Duodenal mucosa (tissue), 2 donors: ENCODE measurements around the gene DENND1A.

Experiments used
- H3K27ac ChIP-seq: one replicate; pipeline ENCODE4 v1.7.0; 2013; ENCODE audit warnings: low read depth, low read length
- H3K27me3 ChIP-seq, 2 donors: one replicate each; pipeline ENCODE4 v1.7.0; 2013; ENCODE audit warnings: low read length in 2 of 2, control low read depth in 1 of 2; ENCODE audit not compliant: insufficient read depth in 2 of 2, control insufficient read depth in 1 of 2
- H3K36me3 ChIP-seq, 2 donors: one replicate each; pipeline ENCODE4 v1.7.0; 2013; ENCODE audit warnings: low read length in 2 of 2, control low read depth in 1 of 2; ENCODE audit not compliant: insufficient read depth in 2 of 2, control insufficient read depth in 1 of 2
- H3K4me1 ChIP-seq, 2 donors: one replicate each; pipeline ENCODE4 v1.7.0; 2013; ENCODE audit warnings: low read length in 2 of 2, control low read depth in 1 of 2; ENCODE audit not compliant: insufficient read depth in 2 of 2, control insufficient read depth in 1 of 2
- H3K4me3 ChIP-seq, 2 donors: one replicate each; pipeline ENCODE4 v1.7.0; 2013; ENCODE audit warnings: low read length in 2 of 2, low read depth in 1 of 2
- H3K9ac ChIP-seq, 2 donors: one replicate each; pipeline ENCODE4 v1.7.0; 2013; ENCODE audit warnings: low read length in 2 of 2, low read depth in 1 of 2
- H3K9me3 ChIP-seq, 2 donors: one replicate each; pipeline ENCODE4 v1.7.0; 2013; ENCODE audit warnings: low read length in 2 of 2, control low read depth in 1 of 2; ENCODE audit not compliant: control insufficient read depth in 1 of 2

DENND1A gene

DNA sequence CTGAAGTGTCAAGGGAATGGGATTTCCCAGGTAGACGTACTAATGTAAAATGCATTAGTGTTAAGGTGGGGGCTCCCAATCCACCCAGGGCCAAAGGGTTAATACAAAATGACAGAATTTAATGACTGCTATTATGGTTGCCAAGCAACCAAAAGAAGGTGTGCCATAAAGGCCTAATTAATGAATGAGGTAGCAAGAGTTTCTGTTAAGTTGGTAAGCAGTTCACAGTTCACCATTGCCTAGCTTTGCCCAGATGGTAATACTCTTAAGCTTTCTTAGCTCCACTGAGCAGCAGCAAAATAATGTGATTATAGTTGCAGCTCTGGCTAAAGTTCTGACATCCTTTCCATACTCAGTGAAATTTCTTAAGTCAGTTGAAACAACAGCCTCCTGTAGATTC is 211.7 kb downstream of the DENND1A start:
- no peak overlapping the region for H3K4me3 ChIP-seq
- H3K4me1 ChIP-seq: no peaks in the 10 kb centered on the region
- peaks cover 0 to 4% of the 10 kb centered on the region in 2 donors for H3K36me3 ChIP-seq
- no peaks in the 10 kb centered on the region for H3K27me3 ChIP-seq
- no peak overlapping the region for H3K27ac ChIP-seq
- H3K9me3 ChIP-seq: peaks cover 4 to 7% of the 10 kb centered on the region in 2 donors
- no peak overlapping the region for H3K9ac ChIP-seq

- H3K36me3 ChIP-seq: peaks cover 0 to 4% of the 10 kb centered on the region in 2 donors
These were observed 212.2 kb downstream of the DENND1A start for GRCh38 chr9:123717581-123718175.

DNA sequence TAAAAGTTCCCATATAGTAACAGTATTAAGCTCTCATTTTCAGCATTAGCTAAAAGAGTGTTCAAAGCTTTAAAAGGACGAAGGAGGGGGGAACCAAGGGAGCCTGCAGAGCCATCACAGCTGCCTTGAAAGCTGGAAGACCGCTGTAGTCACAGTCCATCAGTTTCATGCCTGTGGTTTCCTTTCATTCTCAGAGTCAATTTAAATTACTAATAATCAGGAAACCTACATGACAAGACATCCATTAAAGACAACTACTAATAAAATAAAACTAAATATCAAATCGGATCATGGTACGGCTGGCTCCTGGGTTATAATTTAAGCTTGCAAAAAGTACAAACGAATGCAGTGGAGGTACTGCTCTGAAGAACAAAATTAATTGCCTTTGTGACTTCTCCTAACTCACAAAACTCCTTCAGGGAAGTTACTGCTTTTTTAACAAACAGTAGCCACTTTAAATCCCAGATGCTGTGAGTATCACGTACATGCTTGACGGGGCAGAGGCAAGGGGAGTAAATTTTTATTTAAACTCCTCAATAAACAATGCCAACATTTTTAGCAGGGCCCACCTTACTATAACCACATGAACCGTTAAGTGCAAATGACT is 213.5 kb downstream of the DENND1A start:
- H3K9me3 ChIP-seq: no peaks in the 10 kb centered on the region
- H3K9ac ChIP-seq: no peak overlapping the region
- peaks cover 0 to 4% of the 10 kb centered on the region in 2 donors for H3K36me3 ChIP-seq
- no peaks in the 10 kb centered on the region for H3K27me3 ChIP-seq
- no peak overlapping the region for H3K27ac ChIP-seq
- no peaks in the 10 kb centered on the region for H3K4me1 ChIP-seq
- H3K4me3 ChIP-seq: no peak overlapping the region

More at GRCh38 chr9:123717581-123718175, 212.2 kb downstream of the DENND1A start:
- H3K27me3 ChIP-seq: no peaks in the 10 kb centered on the region
- H3K9me3 ChIP-seq: peaks cover 4 to 6% of the 10 kb centered on the region in 2 donors
- no peak overlapping the region for H3K9ac ChIP-seq
- no peak overlapping the region for H3K27ac ChIP-seq
- no peak overlapping the region for H3K4me3 ChIP-seq
- no peaks in the 10 kb centered on the region for H3K4me1 ChIP-seq

- H3K9me3 ChIP-seq: no peaks in the 10 kb centered on the region
- H3K4me1 ChIP-seq: no peaks in the 10 kb centered on the region
- no peak overlapping the region for H3K9ac ChIP-seq
- H3K4me3 ChIP-seq: no peak overlapping the region
- H3K27me3 ChIP-seq: no peaks in the 10 kb centered on the region
- H3K27ac ChIP-seq: no peak overlapping the region
- no peaks in the 10 kb centered on the region for H3K36me3 ChIP-seq
These were observed 214.7 kb downstream of the DENND1A start for GRCh38 chr9:123715258-123715657.

GRCh38 chr9:123713282-123713681 is 216.6 kb downstream of the DENND1A start:
- H3K27ac ChIP-seq: no peak overlapping the region
- H3K9me3 ChIP-seq: no peaks in the 10 kb centered on the region
- H3K27me3 ChIP-seq: no peaks in the 10 kb centered on the region
- no peaks in the 10 kb centered on the region for H3K36me3 ChIP-seq
- H3K4me3 ChIP-seq: no peak overlapping the region
- H3K9ac ChIP-seq: no peak overlapping the region
- H3K4me1 ChIP-seq: no peaks in the 10 kb centered on the region

DNA sequence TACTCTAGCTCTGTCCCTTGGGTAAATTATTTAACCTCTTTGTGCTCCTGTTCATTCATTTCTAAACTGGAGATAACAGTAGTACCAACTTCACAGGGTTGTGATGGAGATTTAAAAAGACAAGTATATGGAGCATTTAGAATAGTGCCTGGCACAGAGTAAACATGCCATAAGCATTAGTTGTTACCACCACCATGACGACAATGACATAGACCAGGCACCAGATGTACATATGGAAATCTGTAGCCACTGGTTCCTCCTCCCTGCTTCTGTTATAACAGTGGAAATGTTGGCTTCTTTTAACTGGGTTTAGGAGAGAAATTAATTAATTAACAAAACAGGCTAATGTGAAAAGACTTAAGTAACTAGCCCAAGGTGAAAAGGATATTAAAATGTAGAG is 217.5 kb downstream of the DENND1A start:
- Histone ChIP-seq H3K27me3 (no peaks in the 10 kb centered on the region), H3K9ac (no peak overlapping the region), H3K9me3 (no peaks in the 10 kb centered on the region), H3K36me3 (no peaks in the 10 kb centered on the region), H3K4me1 (no peaks in the 10 kb centered on the region), H3K27ac (no peak overlapping the region), H3K4me3 (no peak overlapping the region)

- H3K4me1 ChIP-seq: no peaks in the 10 kb centered on the region
- H3K4me3 ChIP-seq: no peak overlapping the region
- H3K36me3 ChIP-seq: no peaks in the 10 kb centered on the region
- no peak overlapping the region for H3K27ac ChIP-seq
- no peaks in the 10 kb centered on the region for H3K9me3 ChIP-seq
- no peak overlapping the region for H3K9ac ChIP-seq
- H3K27me3 ChIP-seq: no peaks in the 10 kb centered on the region
These were observed 219.6 kb downstream of the DENND1A start for GRCh38 chr9:123710299-123710698.

DNA sequence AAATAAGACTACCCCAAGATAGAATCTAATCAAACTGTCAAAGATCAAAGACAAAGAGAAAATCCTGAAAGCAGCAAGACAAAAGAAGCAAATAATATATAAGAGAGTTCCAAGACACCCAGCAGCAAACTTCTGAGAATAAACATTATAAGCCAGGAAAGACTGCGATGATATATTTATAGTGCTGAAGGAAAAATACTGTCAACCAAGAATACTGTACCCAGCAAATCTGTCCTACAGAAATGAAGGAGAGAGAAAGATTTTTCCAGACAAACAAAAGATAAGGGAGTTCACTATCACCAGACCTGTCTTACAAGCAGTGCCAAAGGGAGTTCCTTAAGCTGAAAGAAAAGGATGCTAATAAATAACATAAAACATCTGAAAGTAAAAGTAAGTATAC is 227.4 kb downstream of the DENND1A start:
- Histone ChIP-seq H3K4me1 (peaks cover 0 to 6% of the 10 kb centered on the region in 2 donors), H3K27ac (no peak overlapping the region), H3K9me3 (peaks cover 13 to 24% of the 10 kb centered on the region in 2 donors), H3K9ac (no peak overlapping the region), H3K27me3 (no peaks in the 10 kb centered on the region), H3K4me3 (no peak overlapping the region), H3K36me3 (peaks cover 3 to 4% of the 10 kb centered on the region in 2 donors)

GRCh38 chr9:123697686-123698085 is 232.2 kb downstream of the DENND1A start:
- Histone ChIP-seq H3K4me1 (peaks cover 0 to 6% of the 10 kb centered on the region in 2 donors), H3K27ac (no peak overlapping the region), H3K9ac (no peak overlapping the region), H3K27me3 (no peaks in the 10 kb centered on the region), H3K36me3 (peaks cover 1 to 3% of the 10 kb centered on the region in 2 donors), H3K4me3 (no peak overlapping the region), H3K9me3 (peaks cover 7 to 15% of the 10 kb centered on the region in 2 donors)

DNA sequence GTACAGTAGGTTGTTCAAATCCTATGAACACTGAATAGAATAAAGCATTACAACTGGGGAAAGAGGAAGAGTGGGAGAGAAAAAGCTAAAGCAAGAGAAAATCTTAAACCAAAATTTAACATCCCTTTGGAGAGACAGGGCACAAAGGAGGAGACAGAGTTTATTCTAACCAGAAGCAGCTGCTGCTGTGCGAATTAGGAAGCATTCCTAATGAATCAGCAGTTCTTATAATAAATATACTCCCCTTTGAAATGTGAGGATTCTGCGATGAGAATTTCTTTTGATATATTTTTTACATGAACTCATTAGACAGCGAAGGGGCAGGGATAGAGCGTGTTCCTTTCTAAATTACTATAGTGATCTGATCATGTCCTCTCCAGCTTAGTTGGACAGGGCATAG is 233.4 kb downstream of the DENND1A start:
- Histone ChIP-seq H3K4me1 (peaks cover 0 to 6% of the 10 kb centered on the region in 2 donors), H3K9me3 (peaks cover 2 to 5% of the 10 kb centered on the region in 2 donors), H3K9ac (no peak overlapping the region), H3K36me3 (peaks cover 0 to under 1% of the 10 kb centered on the region in 2 donors), H3K4me3 (no peak overlapping the region), H3K27me3 (no peaks in the 10 kb centered on the region), H3K27ac (no peak overlapping the region)
